GM19395 (cell line): ENCODE data around the gene SYS1.
"Not testable (repeated sequence)": the region's sequence is repeated elsewhere in the genome, so short reads cannot be mapped to it uniquely, and the experiment has no call there.

ENCODE experiments used
- ATAC-seq: cut with Tn5 transposase; IDR thresholded peaks from one replicate; pipeline ENCODE4 v1.9.1; 2021; ENCODE audit warnings: mild to moderate bottlenecking, moderate library complexity; ENCODE audit not compliant: unreplicated experiment

Gene SYS1

DNA sequence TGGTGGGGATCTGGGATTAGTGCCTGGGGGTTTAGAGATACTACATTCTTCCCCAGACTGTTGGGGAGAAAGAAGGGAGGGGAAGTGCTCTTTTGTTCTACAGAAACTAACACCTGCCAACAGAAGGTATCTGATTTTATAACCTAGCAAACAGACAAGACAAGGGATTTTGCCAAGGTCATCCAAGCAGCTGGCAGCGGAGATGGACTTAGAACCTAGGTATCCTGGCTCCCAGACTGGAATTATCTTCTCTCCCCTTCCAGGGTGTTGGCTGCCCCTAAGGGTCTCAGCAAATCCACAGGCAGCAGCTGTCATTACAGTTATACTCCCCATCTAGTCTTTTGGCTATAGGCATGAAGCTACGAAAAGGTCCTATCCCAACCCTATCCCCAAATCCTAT lies 23.2 kb upstream of the SYS1 start:
- ATAC-seq = no peak

GRCh38 chr20:45340236-45340847 lies 22.6 kb upstream of the SYS1 start:
- ATAC-seq = no peak

- no peak for ATAC-seq
Observed at GRCh38 chr20:45340951-45341350, 22.0 kb upstream of the SYS1 start.

DNA sequence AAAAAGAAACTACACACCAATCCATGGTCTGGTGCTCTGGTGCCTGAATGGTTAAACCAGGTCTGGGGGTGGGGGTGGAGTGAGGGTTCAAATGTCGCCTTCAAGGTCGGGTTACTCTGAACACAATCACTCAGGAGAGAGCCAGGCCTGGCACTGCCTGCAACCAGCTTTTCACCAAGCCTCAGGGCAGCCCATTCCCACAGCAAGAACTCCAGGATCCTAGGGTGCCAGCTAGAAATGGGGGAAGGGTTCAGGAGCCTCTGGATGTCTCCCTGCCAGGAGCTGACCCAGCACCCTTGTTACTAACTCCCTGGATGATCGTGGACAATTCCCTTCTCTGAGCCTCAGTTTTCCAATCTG lies 21.4 kb upstream of the SYS1 start:
- no peak for ATAC-seq

DNA sequence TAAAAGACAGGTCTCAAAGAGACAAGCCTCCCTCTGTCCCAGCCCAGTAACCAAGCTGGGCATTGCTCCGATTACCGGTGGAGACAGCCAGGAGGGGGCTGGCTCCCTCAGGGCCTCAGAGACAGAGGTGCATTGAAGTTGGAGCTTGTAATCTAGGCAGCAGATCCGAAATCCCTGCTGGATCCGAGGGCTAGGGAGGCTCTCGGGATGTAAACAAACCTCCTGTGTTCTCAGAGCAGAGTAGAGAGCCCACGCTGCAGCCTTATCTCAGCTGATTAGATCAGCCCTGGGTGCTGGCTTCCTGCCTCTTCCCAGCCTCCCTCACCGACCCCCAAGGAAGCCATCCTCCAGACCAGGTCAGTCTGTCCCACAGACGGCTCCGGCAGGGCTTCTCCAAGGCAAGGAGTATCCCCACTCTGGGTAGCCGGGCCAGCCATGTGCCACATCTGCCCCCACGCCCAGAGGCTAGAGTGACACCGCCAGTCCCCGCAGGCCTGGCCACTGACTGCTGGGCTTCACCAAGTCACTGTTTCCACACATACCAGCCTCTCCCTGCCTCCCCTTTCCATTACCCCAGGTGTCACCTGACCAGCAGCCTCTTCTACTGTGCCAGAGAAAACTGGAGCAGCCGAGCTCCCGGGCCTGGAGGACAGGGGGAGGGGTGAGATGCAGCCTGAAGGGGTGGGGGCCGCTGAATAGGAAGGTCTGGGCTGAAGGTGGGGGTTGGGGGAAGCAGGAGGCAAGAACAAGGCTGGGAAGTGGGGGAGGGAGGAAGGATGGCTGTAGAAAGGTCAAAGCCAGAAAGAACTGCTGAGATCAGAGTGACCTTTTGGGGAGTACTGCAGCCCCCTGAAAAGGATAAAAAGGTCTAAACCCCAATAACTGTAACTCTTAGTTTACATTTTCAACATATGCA lies 20.8 kb upstream of the SYS1 start:
- no peak for ATAC-seq

DNA sequence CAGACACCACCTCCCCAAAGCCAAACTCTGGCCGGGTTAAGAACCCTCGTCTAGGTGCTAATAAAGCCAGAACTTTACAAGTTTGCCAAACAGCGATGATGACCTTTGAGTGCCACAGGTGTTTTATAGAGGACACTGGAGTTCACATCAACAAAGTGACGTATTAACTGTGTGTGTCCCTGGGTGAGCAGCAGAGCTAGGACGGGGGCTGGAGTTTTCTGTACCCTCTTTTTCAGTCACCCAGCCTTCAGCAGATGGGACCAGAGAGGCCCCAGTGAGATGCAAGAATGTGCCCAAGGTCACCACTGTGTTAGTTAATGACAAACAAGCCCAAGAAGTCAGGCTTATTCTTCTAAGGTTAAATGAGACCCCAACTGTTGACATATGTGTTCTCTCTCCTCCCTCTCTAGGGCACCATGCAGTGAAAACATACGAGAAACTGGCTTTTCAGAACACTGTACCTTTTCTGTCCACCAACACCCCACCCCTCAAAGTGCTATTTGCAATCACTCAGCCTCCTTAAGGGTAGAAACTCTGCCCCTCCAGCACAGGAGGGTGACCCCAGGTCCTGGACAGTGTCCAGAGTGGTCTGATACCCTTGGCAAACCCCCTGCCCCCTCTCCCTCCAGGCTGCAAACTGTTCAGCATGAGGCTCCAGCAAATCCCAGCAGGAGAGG lies 20.0 kb upstream of the SYS1 start:
- no peak for ATAC-seq

DNA sequence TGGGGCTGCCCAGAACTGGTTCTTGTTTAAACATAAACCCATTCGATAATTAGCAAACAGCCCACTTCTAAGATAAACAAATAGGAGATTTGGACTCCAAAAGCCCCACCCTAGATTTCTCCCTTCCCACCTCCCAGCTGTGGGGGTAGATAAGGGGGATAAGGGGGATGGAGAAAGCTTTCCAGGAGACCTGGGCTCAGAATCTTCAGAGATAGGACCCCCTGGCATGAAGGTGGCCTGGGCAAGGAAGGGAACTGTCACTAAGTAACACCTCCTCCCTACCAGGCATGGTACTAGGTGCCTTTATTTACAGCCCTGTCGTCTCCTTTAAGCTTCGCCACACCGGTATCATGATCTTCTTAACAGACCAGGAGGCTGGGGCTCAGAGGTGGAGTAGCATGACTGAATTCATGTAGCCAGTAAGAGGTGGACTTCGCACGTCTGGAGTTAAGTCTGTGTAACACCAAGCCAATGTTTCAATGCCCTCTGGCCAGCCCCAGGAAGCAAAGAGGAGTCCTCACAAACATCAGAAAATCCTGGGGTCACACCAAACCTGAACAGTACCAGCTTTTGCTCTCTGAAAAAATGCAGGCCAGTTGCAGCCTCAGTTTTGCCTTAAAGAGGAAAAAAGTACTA lies 19.3 kb upstream of the SYS1 start:
- no peak for ATAC-seq

DNA sequence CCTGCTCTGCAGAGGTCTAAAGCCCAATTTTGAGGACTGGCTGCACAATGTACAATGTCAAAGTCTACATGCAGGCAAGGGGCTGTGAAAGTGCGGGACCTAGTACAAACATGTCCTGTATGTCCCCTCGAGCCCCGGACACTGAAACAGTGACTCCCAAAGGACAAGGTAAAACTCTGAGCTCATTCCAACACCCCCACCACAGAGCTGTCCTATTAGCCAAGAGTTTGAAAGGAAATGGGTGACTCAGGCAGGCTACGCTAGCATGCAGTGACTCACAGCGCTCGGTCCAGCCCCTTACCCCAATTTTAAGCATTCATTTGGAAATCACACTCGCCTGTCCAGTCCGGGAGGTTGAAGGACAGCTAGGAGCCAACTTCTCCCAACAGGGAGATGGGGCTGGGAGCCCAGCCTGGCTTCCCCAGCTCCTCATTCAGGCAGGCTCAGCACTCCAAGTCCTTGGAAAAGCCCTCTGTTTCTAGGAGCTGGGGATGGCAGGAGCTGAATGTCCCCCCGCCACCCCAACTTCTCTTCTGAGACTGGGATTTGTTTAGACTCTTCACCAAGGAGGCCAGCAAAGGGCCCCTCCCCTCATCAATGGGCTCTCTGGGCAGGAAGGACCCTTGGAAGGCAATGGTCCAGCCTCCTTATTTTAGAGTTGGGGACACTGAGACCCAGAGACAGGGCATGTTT lies 18.6 kb upstream of the SYS1 start:
- ATAC-seq = no peak

DNA sequence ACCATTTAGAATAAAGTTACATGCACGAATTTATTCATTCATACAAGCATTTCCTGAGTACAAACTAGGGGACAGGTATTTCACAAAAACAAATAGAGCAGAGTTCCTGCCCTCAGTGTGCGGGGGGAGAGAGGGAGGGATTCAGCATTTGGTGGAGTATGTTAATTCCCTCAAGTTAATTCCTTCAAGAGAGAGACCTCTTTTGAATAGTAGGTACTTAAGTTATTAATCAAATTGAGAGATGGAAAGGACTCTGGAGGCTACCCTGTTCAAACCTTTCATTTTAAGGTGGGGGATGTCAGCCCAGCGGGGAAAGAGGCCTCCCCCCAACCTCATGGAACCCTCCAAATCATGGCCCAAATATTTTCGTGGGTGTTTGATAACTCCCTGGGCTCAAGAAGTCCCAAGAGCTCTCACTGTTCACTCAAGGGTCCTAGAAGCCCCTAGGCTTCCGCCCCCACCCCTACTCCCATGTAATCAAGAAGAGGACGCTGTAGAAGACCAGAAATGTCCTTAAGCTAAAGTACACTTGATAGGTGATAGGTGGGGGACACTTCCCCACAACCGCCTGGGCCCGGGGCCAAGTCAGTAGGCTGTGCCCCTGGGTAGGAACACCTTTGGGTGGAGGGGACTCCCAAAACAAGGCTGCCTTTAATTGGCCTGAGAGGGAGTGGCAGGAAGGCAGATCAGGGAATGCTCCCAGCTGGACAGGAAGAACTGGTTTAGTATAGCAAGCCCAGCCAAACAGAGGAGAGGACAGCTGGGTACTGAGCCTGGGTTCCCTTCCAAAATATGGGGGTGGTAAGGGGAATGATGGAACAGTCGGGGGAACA lies 17.6 kb upstream of the SYS1 start:
- no peak for ATAC-seq

DNA sequence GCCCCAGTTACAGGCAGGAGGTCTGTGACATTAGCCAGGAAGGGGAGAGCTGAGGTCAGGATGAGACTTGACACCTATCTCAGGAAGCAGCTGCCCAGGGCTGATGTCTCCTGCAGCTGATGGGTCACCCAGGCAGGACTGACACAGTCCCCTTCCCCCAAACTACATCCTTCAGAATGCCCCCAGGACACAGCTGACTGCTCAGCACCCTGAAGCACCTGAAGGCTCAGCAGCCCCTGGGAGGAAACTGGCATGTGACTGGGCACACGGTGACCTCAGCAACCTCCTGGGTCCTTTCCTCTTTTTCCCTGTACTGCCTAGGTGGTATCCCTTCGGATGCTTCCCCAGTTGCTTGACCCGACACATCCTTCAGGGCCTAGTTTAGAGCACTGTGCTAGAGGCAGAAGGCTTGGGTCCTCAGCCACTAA lies 16.7 kb upstream of the SYS1 start:
- ATAC-seq = no peak

GRCh38 chr20:45346851-45347250 lies 16.1 kb upstream of the SYS1 start:
- ATAC-seq = no peak

DNA sequence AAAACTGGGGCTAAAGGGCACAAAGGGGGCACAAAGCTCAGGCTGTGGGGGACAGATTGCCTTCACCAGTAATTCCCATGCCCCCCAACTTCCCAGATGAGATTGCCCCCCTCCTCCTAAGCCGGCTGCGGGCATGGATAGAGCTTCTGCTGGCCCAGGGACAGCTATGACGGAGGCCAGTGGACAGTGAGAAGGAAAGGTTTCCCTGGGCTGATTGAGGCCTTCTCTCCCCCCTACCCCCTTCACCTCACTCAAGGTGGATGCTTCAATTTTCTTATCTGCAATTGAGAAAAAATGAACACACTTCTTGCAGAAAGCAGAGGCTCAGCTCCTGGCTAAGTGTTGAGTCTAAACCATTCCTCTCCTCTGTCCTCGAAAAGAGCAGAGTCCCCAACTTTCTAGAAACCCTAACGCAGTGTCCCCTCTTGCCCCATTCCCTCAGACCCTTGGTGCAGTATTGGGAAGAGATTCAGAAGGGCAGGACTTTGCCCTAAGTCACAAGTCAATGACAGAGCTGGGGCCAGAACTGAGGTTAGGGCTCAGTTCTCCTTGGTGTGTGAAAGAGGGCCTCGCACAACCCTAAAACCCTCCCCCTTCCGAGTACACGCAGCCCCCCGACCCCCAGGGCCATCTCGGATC lies 15.5 kb upstream of the SYS1 start:
- no peak for ATAC-seq

- no peak for ATAC-seq
Observed at GRCh38 chr20:45347936-45348778, 14.8 kb upstream of the SYS1 start, which contains the start of gene SDC4. SDC4 (minus strand) TSS chr20:45348424; CDS start chr20:45348384, 40 bp downstream.

GRCh38 chr20:45350217-45350616 lies 12.7 kb upstream of the SYS1 start:
- no peak for ATAC-seq

DNA sequence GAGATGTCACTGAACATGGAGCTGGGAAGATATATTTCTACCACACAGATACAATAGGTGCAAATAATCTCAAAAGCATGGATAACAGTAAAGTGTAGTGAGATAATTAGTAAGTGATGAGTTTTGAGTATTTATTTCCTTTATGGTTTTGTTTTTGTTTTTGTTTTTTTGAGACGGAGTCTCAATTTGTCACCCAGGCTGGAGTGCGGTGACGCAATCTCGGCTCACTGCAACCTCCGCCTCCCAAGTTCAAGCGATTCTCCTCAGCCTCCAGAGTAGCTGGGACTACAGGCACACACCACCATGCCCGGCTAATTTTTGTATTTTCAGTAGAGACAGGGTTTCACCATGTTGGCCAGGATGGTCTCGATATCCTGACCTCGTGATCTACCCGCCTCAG lies 12.2 kb upstream of the SYS1 start:
- ATAC-seq = not testable (repeated sequence)

GRCh38 chr20:45352729-45353128 lies 10.2 kb upstream of the SYS1 start:
- no peak for ATAC-seq

DNA sequence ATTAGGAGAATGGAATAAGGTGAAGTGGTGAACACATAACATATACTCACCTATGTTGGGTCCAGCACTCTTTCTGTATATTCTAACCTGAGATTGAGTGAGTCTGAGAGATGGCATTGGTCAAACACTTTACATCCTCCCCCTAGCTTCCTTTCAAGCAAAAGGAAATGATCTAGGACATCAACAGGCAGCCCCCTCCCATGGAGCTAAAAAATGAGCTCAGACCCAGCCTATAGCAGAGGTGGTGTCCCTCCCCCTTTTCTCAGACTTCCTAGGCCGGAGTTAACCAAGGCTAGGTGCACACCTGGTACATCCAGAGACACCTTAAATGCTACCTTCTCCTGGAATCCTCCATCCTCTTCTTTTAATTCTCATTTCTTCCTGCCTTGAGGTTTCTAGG lies 9.2 kb upstream of the SYS1 start:
- ATAC-seq = no peak

DNA sequence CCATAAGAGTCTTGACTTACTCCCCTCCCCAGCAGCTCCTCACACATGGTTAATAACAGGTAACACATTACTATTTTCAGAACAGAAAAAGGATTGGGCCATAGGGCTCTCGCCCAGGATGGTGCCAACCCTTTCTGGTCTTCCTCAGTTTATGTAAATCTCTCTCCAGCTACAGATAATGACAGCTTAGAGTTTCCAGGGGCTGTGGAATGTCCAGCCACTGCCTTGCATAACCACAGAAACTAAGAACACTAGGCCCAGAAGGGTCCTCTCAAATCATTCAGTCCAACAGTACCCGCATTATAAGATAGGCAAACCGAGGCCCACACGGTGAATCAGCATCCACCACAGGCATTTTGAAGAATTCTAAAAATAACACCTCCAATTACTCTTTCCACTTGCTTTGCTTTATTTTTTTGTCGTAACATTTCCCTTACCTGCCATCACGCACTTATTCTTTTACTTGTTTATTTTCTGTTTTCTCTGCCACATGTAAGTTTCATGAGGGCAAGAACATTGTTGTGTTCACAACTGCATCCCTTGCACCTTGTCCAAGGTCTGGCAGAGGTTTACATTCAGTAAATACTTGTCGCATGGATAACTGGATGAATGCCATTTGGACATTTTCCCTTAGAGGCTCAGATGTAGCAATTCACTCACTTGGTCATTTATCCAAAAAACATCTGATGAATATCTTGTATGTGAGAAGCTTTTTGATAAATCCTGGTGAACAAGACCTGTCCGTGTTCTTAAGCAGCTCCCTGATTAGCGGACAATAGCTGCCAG lies 8.3 kb upstream of the SYS1 start:
- no peak for ATAC-seq
